ENCODE measurements around the gene WDR88.
A peak's percentile ranks its signal among the peaks of the same experiment; 100 is the strongest.

WDR88 gene, protein sequence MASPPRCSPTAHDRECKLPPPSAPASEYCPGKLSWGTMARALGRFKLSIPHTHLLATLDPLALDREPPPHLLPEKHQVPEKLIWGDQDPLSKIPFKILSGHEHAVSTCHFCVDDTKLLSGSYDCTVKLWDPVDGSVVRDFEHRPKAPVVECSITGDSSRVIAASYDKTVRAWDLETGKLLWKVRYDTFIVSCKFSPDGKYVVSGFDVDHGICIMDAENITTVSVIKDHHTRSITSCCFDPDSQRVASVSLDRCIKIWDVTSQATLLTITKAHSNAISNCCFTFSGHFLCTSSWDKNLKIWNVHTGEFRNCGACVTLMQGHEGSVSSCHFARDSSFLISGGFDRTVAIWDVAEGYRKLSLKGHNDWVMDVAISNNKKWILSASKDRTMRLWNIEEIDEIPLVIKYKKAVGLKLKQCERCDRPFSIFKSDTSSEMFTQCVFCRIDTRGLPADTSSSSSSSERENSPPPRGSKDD

DNA sequence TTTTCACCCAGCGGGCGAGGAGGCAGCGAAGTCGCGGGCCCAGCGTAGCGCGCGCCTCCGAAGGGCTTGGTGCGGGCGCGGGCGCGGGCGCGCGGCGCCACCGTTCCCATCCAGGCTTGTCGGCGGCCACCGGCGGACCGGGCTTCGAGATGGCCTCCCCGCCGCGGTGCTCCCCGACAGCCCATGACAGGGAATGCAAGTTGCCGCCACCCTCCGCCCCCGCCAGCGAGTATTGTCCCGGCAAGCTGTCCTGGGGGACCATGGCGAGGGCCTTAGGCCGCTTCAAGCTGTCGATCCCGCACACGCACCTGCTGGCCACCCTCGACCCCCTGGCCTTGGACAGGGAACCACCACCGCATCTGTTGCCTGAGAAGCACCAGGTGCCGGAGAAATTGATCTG is at the start of gene WDR88:
Gene WDR88 (plus strand): TSS at position 94 of the 400 bp plus-strand sequence. CDS start 56 bp downstream, at position 150.
- Histone ChIP-seq H3K36me3 (ENCODE audit: control insufficient read depth in 2 of 2, insufficient read depth in 2 of 2, low read length in 2 of 2) (peaks cover 8 to 27% of the 10 kb centered on the region in 2 donors), H3K27ac (ENCODE audit: low read depth in 2 of 2, low read length in 2 of 2) (no peak within 1 kb of the TSS), H3K9me3 (ENCODE audit: control insufficient read depth in 2 of 2, low read length in 2 of 2) (no peaks in the 10 kb centered on the region), H3K4me1 (ENCODE audit: control insufficient read depth in 2 of 2, insufficient read depth in 2 of 2, low read length in 2 of 2) (no peaks in the 10 kb centered on the region), H3K27me3 (ENCODE audit: control insufficient read depth in 2 of 2, insufficient read depth in 2 of 2, low read length in 2 of 2) (peaks cover 0 to 4% of the 10 kb centered on the region in 2 donors), H3K9ac (ENCODE audit: low read depth in 1 of 2, low read length in 2 of 2) (no peak within 1 kb of the TSS), H3K4me3 (ENCODE audit: low read length in 2 of 2) (no peak within 1 kb of the TSS)

DNA sequence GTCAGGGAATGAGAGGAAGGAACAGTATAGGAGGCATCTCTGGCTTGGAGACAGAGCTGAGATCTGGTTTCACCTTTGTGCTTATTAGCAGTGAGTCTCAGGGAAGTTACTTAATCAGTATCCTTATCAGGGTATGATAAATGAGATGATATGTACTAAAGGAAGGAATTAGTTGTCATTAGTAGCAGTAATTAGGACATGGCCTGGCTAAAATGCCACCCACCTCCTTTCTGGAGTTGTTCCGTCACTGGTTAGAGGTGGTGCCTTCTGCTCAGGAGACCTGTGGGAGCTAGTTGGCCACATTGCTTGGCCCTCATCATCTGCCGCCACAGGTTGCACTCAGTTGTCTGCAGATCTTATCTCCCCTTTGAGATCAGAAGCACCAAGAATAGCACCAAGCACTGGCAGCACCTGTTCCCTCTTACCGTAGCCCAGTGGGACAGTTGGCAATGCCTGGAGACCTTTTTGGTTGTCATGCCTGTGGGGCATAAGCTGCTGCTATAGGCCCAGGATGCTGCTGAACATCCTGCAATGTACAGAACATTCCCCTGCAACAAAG is 46.3 kb upstream of the WDR88 start:
- Histone ChIP-seq H3K4me1 (ENCODE audit: control insufficient read depth in 2 of 2, insufficient read depth in 2 of 2, low read length in 2 of 2) (peaks cover 7 to 14% of the 10 kb centered on the region in 2 donors), H3K27me3 (ENCODE audit: control insufficient read depth in 2 of 2, insufficient read depth in 2 of 2, low read length in 2 of 2) (no peaks in the 10 kb centered on the region), H3K9me3 (ENCODE audit: control insufficient read depth in 2 of 2, low read length in 2 of 2) (no peaks in the 10 kb centered on the region), H3K9ac (ENCODE audit: low read depth in 1 of 2, low read length in 2 of 2) (no peak overlapping the region), H3K4me3 (ENCODE audit: low read length in 2 of 2) (no peak overlapping the region), H3K27ac (ENCODE audit: low read depth in 2 of 2, low read length in 2 of 2) (no peak overlapping the region), H3K36me3 (ENCODE audit: control insufficient read depth in 2 of 2, insufficient read depth in 2 of 2, low read length in 2 of 2) (peaks cover 12 to 13% of the 10 kb centered on the region in 2 donors)

DNA sequence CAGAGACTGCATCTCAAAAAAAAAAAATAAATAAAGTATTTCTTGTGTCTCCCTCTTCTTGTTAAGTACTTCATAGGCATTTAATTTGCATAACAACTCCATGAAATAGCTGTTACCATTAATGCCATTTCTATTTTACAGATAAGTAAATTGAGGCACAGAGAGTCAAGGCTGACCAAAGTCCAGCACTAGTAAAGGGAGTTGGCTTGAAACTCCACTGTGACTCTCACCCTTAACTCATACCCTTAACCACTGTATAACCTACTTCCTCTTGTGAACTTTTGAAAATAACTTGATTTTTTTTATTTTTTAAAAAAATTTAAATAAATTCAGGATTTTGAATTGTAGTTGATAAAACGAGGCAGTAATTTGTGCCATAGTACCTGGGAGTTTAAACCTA is 45.0 kb upstream of the WDR88 start:
- Histone ChIP-seq H3K9me3 (ENCODE audit: control insufficient read depth in 2 of 2, low read length in 2 of 2) (no peaks in the 10 kb centered on the region), H3K36me3 (ENCODE audit: control insufficient read depth in 2 of 2, insufficient read depth in 2 of 2, low read length in 2 of 2) (peaks cover 16 to 21% of the 10 kb centered on the region in 2 donors), H3K4me1 (ENCODE audit: control insufficient read depth in 2 of 2, insufficient read depth in 2 of 2, low read length in 2 of 2) (peaks cover 2 to 7% of the 10 kb centered on the region in 2 donors), H3K4me3 (ENCODE audit: low read length in 2 of 2) (no peak overlapping the region), H3K27ac (ENCODE audit: low read depth in 2 of 2, low read length in 2 of 2) (no peak overlapping the region), H3K27me3 (ENCODE audit: control insufficient read depth in 2 of 2, insufficient read depth in 2 of 2, low read length in 2 of 2) (no peaks in the 10 kb centered on the region), H3K9ac (ENCODE audit: low read depth in 1 of 2, low read length in 2 of 2) (no peak overlapping the region)

DNA sequence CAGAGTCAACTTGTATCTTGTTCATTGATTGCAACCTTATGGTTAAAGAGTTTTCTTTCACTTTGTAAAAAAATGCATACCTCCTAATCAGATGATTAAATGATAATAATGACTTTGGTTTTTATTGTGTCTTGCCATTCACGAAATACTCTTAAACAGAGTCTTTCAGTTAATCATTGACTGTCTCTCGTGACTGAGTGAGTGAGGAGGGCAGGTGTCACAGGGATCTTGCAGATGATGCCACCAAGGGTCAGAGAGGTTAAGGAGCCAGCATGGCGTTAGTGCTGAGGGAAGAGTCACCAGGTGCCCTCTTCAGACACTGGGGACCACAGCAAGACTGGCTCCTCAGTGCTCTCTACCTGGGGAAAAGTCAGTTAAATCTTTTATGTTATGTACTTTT is 42.9 kb upstream of the WDR88 start:
- Histone ChIP-seq H3K36me3 (ENCODE audit: control insufficient read depth in 2 of 2, insufficient read depth in 2 of 2, low read length in 2 of 2) (peaks cover 30 to 37% of the 10 kb centered on the region in 2 donors), H3K4me3 (ENCODE audit: low read length in 2 of 2) (no peak overlapping the region), H3K27me3 (ENCODE audit: control insufficient read depth in 2 of 2, insufficient read depth in 2 of 2, low read length in 2 of 2) (no peaks in the 10 kb centered on the region), H3K9me3 (ENCODE audit: control insufficient read depth in 2 of 2, low read length in 2 of 2) (no peaks in the 10 kb centered on the region), H3K9ac (ENCODE audit: low read depth in 1 of 2, low read length in 2 of 2) (no peak overlapping the region), H3K27ac (ENCODE audit: low read depth in 2 of 2, low read length in 2 of 2) (no peak overlapping the region), H3K4me1 (ENCODE audit: control insufficient read depth in 2 of 2, insufficient read depth in 2 of 2, low read length in 2 of 2) (peaks cover under 1 to 5% of the 10 kb centered on the region in 2 donors)

DNA sequence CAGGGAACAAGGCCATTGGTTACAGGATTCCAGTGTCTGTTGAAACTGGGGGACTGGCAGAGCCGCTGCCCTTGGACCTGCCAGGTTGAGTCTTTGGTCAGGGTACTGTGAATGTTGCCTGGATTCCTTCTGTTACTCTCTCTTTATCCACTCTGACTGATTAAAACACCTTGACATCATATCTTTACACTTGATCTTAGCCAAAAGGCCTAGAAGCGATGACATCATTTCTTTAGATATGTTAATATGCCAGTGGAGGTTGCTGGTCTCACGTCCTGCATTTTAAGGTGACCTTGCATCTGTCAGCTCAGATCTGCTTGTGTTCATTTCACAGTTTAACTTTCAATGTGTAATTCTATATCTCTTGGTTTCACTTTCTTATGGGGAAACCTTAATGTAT is 41.7 kb upstream of the WDR88 start:
- no peak overlapping the region for H3K27ac ChIP-seq (ENCODE audit: low read depth in 2 of 2, low read length in 2 of 2)
- H3K4me1 ChIP-seq (ENCODE audit: control insufficient read depth in 2 of 2, insufficient read depth in 2 of 2, low read length in 2 of 2): peaks cover 2 to 7% of the 10 kb centered on the region in 2 donors
- H3K36me3 ChIP-seq (ENCODE audit: control insufficient read depth in 2 of 2, insufficient read depth in 2 of 2, low read length in 2 of 2): peaks cover 30 to 47% of the 10 kb centered on the region in 2 donors
- no peak overlapping the region for H3K4me3 ChIP-seq (ENCODE audit: low read length in 2 of 2)
- no peaks in the 10 kb centered on the region for H3K9me3 ChIP-seq (ENCODE audit: control insufficient read depth in 2 of 2, low read length in 2 of 2)
- H3K9ac ChIP-seq (ENCODE audit: low read depth in 1 of 2, low read length in 2 of 2): no peak overlapping the region
- H3K27me3 ChIP-seq (ENCODE audit: control insufficient read depth in 2 of 2, insufficient read depth in 2 of 2, low read length in 2 of 2): no peaks in the 10 kb centered on the region

DNA sequence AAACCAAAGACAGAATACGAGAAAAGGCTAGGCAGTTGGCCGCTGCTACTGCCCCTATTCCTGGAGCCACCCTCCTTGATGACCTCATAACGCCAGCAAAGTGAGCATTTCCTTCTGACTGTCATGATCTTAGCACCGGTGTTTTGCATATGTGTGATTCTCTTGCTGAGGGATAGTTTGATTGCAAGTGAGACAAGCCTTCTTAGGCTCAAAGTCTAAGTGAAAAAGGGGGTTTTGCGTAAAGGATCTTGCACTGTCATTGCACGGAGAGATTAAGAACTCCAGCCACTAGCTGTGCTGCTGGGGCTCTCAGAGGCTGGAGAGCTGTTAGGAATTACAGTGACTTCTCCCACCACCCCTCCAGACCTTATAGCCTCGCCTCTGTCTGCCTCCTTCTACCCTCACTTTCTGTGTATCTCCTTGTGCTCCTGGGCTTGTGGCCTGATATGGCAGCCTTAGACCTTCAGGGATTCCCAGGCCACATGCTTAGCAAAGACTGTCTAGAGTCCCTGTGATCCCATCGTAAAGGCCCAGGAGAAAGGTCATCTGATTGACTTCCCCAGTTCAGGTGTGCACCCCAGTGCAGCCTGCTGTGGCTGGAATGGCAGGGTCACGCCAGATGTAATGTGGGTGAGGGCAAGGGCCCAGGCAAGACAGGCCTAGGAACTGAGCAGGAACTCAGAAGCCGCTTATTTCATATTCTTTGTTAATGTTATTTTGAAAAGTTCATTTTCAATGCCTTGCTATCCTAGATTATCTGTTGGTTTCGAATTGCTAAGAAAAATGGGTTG is 38.3 kb upstream of the WDR88 start:
- Histone ChIP-seq H3K36me3 (ENCODE audit: control insufficient read depth in 2 of 2, insufficient read depth in 2 of 2, low read length in 2 of 2) (peaks cover 52 to 68% of the 10 kb centered on the region in 2 donors), H3K4me1 (ENCODE audit: control insufficient read depth in 2 of 2, insufficient read depth in 2 of 2, low read length in 2 of 2) (peaks cover 2 to 11% of the 10 kb centered on the region in 2 donors), H3K9ac (ENCODE audit: low read depth in 1 of 2, low read length in 2 of 2) (no peak overlapping the region), H3K9me3 (ENCODE audit: control insufficient read depth in 2 of 2, low read length in 2 of 2) (no peaks in the 10 kb centered on the region), H3K4me3 (ENCODE audit: low read length in 2 of 2) (no peak overlapping the region), H3K27ac (ENCODE audit: low read depth in 2 of 2, low read length in 2 of 2) (no peak overlapping the region), H3K27me3 (ENCODE audit: control insufficient read depth in 2 of 2, insufficient read depth in 2 of 2, low read length in 2 of 2) (no peaks in the 10 kb centered on the region)

DNA sequence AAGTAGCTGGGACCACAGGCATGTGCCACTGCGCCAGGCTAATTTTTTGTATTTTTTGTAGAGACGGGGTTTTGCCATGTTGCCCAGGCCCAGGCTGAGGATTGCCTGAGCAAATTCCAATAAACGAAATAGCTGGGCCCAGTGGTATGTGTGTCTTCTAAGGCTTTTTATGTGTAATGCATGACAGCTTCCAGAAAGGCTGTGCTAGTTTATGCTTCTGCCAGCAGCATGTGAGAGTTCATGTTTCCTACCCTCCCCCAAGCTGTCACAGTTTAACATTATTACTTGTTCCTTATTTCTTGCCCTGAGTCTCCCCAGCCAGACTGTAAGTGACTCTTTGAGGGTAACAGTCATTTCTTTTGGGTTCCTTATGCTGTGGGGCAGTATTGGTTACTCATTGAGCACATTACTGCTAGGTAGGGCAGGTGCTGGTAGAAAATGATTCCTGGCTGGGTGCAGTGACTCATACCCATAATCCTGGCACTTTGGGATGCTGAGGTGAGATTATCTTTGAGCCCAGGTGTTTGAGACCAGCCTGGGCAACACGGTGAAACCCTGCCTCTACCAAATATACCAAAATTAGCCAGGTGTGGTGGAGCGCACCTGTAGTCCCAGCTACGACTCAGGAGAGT is 37.4 kb upstream of the WDR88 start:
- H3K27ac ChIP-seq (ENCODE audit: low read depth in 2 of 2, low read length in 2 of 2): peak overlapping the region in 1 of 2 donors; percentile 48
- H3K27me3 ChIP-seq (ENCODE audit: control insufficient read depth in 2 of 2, insufficient read depth in 2 of 2, low read length in 2 of 2): no peaks in the 10 kb centered on the region
- H3K36me3 ChIP-seq (ENCODE audit: control insufficient read depth in 2 of 2, insufficient read depth in 2 of 2, low read length in 2 of 2): peaks cover 47 to 62% of the 10 kb centered on the region in 2 donors
- H3K4me3 ChIP-seq (ENCODE audit: low read length in 2 of 2): no peak overlapping the region
- peaks cover 2 to 11% of the 10 kb centered on the region in 2 donors for H3K4me1 ChIP-seq (ENCODE audit: control insufficient read depth in 2 of 2, insufficient read depth in 2 of 2, low read length in 2 of 2)
- no peaks in the 10 kb centered on the region for H3K9me3 ChIP-seq (ENCODE audit: control insufficient read depth in 2 of 2, low read length in 2 of 2)
- no peak overlapping the region for H3K9ac ChIP-seq (ENCODE audit: low read depth in 1 of 2, low read length in 2 of 2)

DNA sequence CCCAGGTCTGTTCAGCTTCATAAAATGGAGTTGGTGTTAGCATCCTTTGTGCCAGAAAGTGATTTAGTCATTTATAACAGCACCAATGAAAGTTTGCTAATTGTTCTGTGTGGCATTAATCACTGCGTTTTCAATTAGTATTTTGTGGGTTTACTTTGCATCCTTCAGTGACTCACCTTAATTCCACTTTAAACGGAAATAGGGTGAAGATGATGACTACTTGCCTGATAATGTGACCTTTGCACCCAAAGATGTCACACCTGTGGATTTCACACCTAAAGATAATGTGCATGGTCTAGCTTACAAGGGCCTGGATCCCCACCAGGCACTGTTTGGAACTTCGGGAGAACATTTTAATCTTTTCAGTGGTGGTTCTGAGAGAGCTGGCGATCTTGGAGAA is 35.9 kb upstream of the WDR88 start:
- no peak overlapping the region for H3K9ac ChIP-seq (ENCODE audit: low read depth in 1 of 2, low read length in 2 of 2)
- peaks cover 38 to 54% of the 10 kb centered on the region in 2 donors for H3K36me3 ChIP-seq (ENCODE audit: control insufficient read depth in 2 of 2, insufficient read depth in 2 of 2, low read length in 2 of 2)
- no peak overlapping the region for H3K27ac ChIP-seq (ENCODE audit: low read depth in 2 of 2, low read length in 2 of 2)
- H3K9me3 ChIP-seq (ENCODE audit: control insufficient read depth in 2 of 2, low read length in 2 of 2): no peaks in the 10 kb centered on the region
- no peaks in the 10 kb centered on the region for H3K27me3 ChIP-seq (ENCODE audit: control insufficient read depth in 2 of 2, insufficient read depth in 2 of 2, low read length in 2 of 2)
- H3K4me1 ChIP-seq (ENCODE audit: control insufficient read depth in 2 of 2, insufficient read depth in 2 of 2, low read length in 2 of 2): peaks cover 2 to 11% of the 10 kb centered on the region in 2 donors
- no peak overlapping the region for H3K4me3 ChIP-seq (ENCODE audit: low read length in 2 of 2)

DNA sequence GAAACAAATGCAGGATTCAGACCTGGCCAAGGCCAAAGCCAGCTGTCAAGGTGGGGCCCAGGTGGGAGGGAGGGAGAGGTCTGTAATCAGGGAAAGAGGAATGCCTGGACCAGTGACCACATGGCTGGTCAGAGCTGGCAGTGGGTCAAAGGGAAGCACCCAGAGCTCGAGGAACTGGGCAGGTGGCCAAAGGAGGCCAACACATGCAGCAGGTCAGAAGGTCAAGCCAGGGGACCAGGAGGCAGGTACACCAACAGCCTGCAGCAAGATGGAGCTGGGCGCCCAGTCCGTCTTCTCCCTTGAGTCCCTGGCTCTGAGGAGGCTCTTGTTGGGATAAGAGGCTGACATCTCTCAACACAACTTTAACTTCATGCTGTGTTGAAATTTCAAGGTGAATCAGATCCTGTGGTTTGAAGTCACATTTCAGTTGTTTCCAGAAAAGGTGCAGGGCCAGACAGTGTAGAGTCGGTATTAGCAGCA is 33.8 kb upstream of the WDR88 start:
- peaks cover 34 to 53% of the 10 kb centered on the region in 2 donors for H3K36me3 ChIP-seq (ENCODE audit: control insufficient read depth in 2 of 2, insufficient read depth in 2 of 2, low read length in 2 of 2)

More for the DNA sequence above, 33.8 kb upstream of the WDR88 start:
- no peaks in the 10 kb centered on the region for H3K9me3 ChIP-seq (ENCODE audit: control insufficient read depth in 2 of 2, low read length in 2 of 2)
- no peaks in the 10 kb centered on the region for H3K27me3 ChIP-seq (ENCODE audit: control insufficient read depth in 2 of 2, insufficient read depth in 2 of 2, low read length in 2 of 2)
- H3K4me1 ChIP-seq (ENCODE audit: control insufficient read depth in 2 of 2, insufficient read depth in 2 of 2, low read length in 2 of 2): peaks cover 7 to 15% of the 10 kb centered on the region in 2 donors
- peak overlapping the region; percentile 3 to 20 for H3K27ac ChIP-seq (ENCODE audit: low read depth in 2 of 2, low read length in 2 of 2)
- H3K4me3 ChIP-seq (ENCODE audit: low read length in 2 of 2): no peak overlapping the region
- H3K9ac ChIP-seq (ENCODE audit: low read depth in 1 of 2, low read length in 2 of 2): no peak overlapping the region
